ENCODE results near the gene POLR2M. TPM values are rescaled to one million over a fixed set of nuclear protein-coding genes. Genes with fewer than 3 reads are reported as not detected.

The POLR2M gene
- total and polyA plus RNA-seq, 2 donors (not counting 3 experiments of a cell fraction or from before 2014, with no cell fraction given): 38.4 to 42.5 TPM

- dilution Hi-C loops (cut with MboI; ENCODE audit: extremely low pct_ligation_motif_present, low sequenced_read_pairs) (no loop called here), intact Hi-C loops (cut with micrococcal nuclease) (no loop called here)
- H3K4me1 ChIP-seq (ENCODE audit: control insufficient read depth, extremely low read depth, insufficient read depth, low read length): no peaks in the 10 kb centered on the region
- no peak overlapping the region for H3K4me2 ChIP-seq (ENCODE audit: insufficient read depth, low read length)
- no TSS peak for BruUV-seq (replicated peaks)
- CTCF ChIA-PET: interaction anchor here (1.0 to 15.0 kb wide), 6 partner anchors 11 to 430 kb away, joined by 3 to 714 read pairs (median 24); partner anchors contain the start of gene ALDH1A2
- H4K20me1 ChIP-seq (replicated peaks; ENCODE audit: control insufficient read depth, extremely low read depth, insufficient read depth, low read length): no peaks in the 10 kb centered on the region
- no peaks in the 10 kb centered on the region for H3K36me3 ChIP-seq (ENCODE audit: control insufficient read depth in 2 of 2, extremely low read depth in 1 of 2, insufficient read depth in 2 of 2, low read length in 2 of 2)
- no peaks in the 10 kb centered on the region for H3K9me3 ChIP-seq (replicated peaks; ENCODE audit: control insufficient read depth, insufficient read depth, low read length)
- H3K9ac ChIP-seq (replicated peaks; ENCODE audit: extremely low read depth, insufficient read depth, low read length): no peak overlapping the region
- H3K9me1 ChIP-seq (replicated peaks; ENCODE audit: control insufficient read depth, extremely low read depth, insufficient read depth, low read length): no peaks in the 10 kb centered on the region
- H3K27me3 ChIP-seq (ENCODE audit: control insufficient read depth in 2 of 2, insufficient read depth in 2 of 2, low read length in 2 of 2): no peaks in the 10 kb centered on the region
- no peak for DNase-seq (ENCODE audit: low read depth, low spot score)
- no peak overlapping the region for H3K4me3 ChIP-seq (replicated peaks in 1 of 3; ENCODE audit: insufficient read depth in 1 of 3, low read depth in 1 of 3, low read length in 3 of 3)
- POLR2A ChIA-PET: no interaction called here
- no peak for FAIRE-seq
- TF ChIP-seq FOS (IDR thresholded peaks at IDR 0.05; ENCODE audit: borderline replicate concordance, insufficient read depth, low read length) (no peak), EZH2 (IDR thresholded peaks at IDR 0.05; ENCODE audit: borderline replicate concordance, low read depth, low read length, severe bottlenecking) (no peak), CTCF (IDR thresholded peaks at IDR 0.05; ENCODE audit: extremely low read depth in 1 of 2, insufficient read depth in 1 of 2, low read depth in 1 of 2, low read length in 2 of 2) (no peak), JUN (IDR thresholded peaks at IDR 0.05; ENCODE audit: borderline replicate concordance, insufficient read depth, insufficient read length, low read depth) (no peak), MAX (IDR thresholded peaks at IDR 0.05; ENCODE audit: insufficient read depth, insufficient read length) (no peak), GATA2 (IDR thresholded peaks at IDR 0.05; ENCODE audit: insufficient read depth, insufficient read length, low read depth, low read length) (no peak), POLR2A (IDR thresholded peaks at IDR 0.05; ENCODE audit: low read depth, low read length) (no peak), MYC (IDR thresholded peaks at IDR 0.05; ENCODE audit: low read depth, low read length) (no peak), POLR2AphosphoS5 (IDR thresholded peaks at IDR 0.05; ENCODE audit: insufficient read depth, low read depth, low read length) (no peak)
- no peak overlapping the region for H2AFZ ChIP-seq (ENCODE audit: low read depth, low read length)
- no peak overlapping the region for H3K27ac ChIP-seq (ENCODE audit: insufficient read depth, low read depth, low read length)
- no peaks in the 10 kb centered on the region for H3K79me2 ChIP-seq (ENCODE audit: control insufficient read depth, insufficient read depth, low read length)
These were observed 46.3 kb downstream of the POLR2M start for GRCh38 chr15:57752840-57753239.
